ENCODE data around the gene COLEC11. TPM values are rescaled to one million over a fixed set of nuclear protein-coding genes. Genes with fewer than 3 reads are reported as not detected.

The COLEC11 gene
- total RNA-seq, 4 donors from 2014 or later: 2.1 to 19.1 (median 6.6) TPM

- WGBS: 95% methylated on average over 3 of the region's 3 CpGs
- TF ChIP-seq CTCF (IDR thresholded peaks at IDR 0.05) (no peak), EP300 (IDR thresholded peaks at IDR 0.05) (no peak), POLR2A (IDR thresholded peaks at IDR 0.05; ENCODE audit: low read depth) (no peak), POLR2AphosphoS5 (IDR thresholded peaks at IDR 0.05) (no peak)
- H3K36me3 ChIP-seq: no peaks in the 10 kb centered on the region
- H3K27ac ChIP-seq (replicated peaks in 1 of 4): no peak overlapping the region
- no peaks in the 10 kb centered on the region for H3K9me3 ChIP-seq
- no peak for DNase-seq (ENCODE audit: extremely low spot score)
- peaks cover 0 to 6% (median 4%) of the 10 kb centered on the region in 4 donors for H3K4me1 ChIP-seq
- H3K4me3 ChIP-seq: no peak overlapping the region
- H3K27me3 ChIP-seq: peaks cover 0 to 4% (median 0%) of the 10 kb centered on the region in 4 donors
- intact Hi-C loops (cut with DNase I): no loop called here
Measured at GRCh38 chr2:3661149-3661660, 66.3 kb downstream of the COLEC11 start.

DNA sequence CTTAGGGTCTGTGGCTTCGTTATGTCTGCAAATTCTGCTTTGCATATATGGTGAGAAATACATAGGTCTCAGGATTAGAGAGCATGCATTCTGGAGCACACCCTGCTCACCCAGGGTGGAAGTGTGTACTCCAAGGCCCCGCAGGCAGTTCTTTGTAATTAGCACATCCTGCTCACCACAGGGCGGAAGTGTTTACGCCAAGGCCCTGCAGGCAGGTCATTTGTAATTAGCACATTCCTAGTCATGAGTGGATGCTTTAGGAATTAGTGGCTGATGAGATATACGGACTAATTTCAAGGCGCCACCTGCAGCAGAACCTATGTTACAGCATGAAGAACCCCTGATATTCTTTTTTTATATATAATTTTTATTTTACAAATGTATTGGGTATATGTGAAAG lies 67.3 kb downstream of the COLEC11 start:
- no peak for DNase-seq (ENCODE audit: extremely low spot score)
- WGBS: 81% methylated on average over 6 of the region's 6 CpGs
- H3K4me3 ChIP-seq: no peak overlapping the region
- TF ChIP-seq EP300 (IDR thresholded peaks at IDR 0.05) (no peak), POLR2AphosphoS5 (IDR thresholded peaks at IDR 0.05) (no peak), CTCF (IDR thresholded peaks at IDR 0.05) (no peak), POLR2A (IDR thresholded peaks at IDR 0.05; ENCODE audit: low read depth) (no peak)
- peaks cover 4 to 8% (median 5%) of the 10 kb centered on the region in 4 donors for H3K4me1 ChIP-seq
- no peaks in the 10 kb centered on the region for H3K9me3 ChIP-seq
- no peaks in the 10 kb centered on the region for H3K36me3 ChIP-seq
- H3K27me3 ChIP-seq: peaks cover 0 to 8% (median 0%) of the 10 kb centered on the region in 4 donors
- intact Hi-C loops (cut with DNase I): no loop called here
- no peak overlapping the region for H3K27ac ChIP-seq (replicated peaks in 1 of 4)

DNA sequence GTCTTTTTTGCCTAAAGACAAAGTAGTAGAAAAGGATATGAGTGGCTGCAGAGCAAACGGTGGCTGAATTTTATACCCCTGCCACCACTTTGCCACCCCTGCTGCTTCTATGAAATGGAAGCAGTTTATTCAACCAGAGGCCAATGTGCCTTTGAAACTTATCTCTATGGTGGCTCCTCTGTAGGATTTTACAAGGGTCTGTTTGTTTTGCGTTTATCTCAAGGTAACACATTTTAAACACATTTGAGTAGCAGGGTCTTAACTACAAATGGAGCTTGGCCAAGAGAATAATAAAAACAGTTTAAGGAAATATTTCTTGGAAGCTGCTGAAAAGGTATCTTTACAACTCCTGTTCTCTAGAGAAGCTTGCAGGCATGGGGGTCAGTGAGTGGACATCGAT lies 69.2 kb downstream of the COLEC11 start:
- Histone ChIP-seq H3K36me3 (no peaks in the 10 kb centered on the region), H3K27ac (replicated peaks in 1 of 4) (no peak overlapping the region), H3K4me1 (peaks cover 3 to 13% (median 6%) of the 10 kb centered on the region in 4 donors), H3K9me3 (no peaks in the 10 kb centered on the region), H3K4me3 (no peak overlapping the region), H3K27me3 (peaks cover 0 to 8% (median 0%) of the 10 kb centered on the region in 4 donors)
- intact Hi-C loops (cut with DNase I): no loop called here
- WGBS: 58% methylated on average over 3 of the region's 3 CpGs
- TF ChIP-seq POLR2A (IDR thresholded peaks at IDR 0.05; ENCODE audit: low read depth) (no peak), POLR2AphosphoS5 (IDR thresholded peaks at IDR 0.05) (no peak), CTCF (IDR thresholded peaks at IDR 0.05) (no peak), EP300 (IDR thresholded peaks at IDR 0.05) (no peak)
- DNase-seq (ENCODE audit: extremely low spot score): no peak

DNA sequence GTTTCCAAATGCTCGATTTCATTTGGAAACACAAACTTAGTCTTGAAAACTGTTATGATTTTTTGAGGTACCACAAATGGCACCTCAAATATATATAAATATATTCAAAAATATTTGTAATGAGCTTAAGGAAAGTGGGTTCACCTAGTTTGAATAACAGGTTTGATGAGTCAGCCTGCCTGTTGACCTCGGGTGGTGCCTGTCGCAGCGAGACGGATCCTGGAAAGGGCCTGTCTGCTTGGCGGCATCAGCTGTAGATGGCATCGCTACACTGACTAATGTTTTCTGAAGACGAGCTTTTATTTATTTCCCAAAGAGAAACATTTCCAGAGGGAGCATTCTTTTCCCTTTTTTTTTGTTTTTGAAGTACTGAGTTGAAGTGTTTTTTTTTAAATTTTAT lies 70.0 kb downstream of the COLEC11 start:
- 85% methylated on average over 8 of the region's 8 CpGs for WGBS
- no peak for TF ChIP-seq POLR2A (IDR thresholded peaks at IDR 0.05; ENCODE audit: low read depth)
- TF ChIP-seq POLR2AphosphoS5 (IDR thresholded peaks at IDR 0.05): no peak
- no peak for TF ChIP-seq CTCF (IDR thresholded peaks at IDR 0.05)
- TF ChIP-seq EP300 (IDR thresholded peaks at IDR 0.05): no peak
- peaks cover 0 to 16% (median 0%) of the 10 kb centered on the region in 4 donors for H3K27me3 ChIP-seq
- H3K4me3 ChIP-seq: no peak overlapping the region
- H3K36me3 ChIP-seq: no peaks in the 10 kb centered on the region
- no peak overlapping the region for H3K27ac ChIP-seq (replicated peaks in 1 of 4)
- intact Hi-C loops (cut with DNase I): no loop called here
- peaks cover 0 to 13% (median 3%) of the 10 kb centered on the region in 4 donors for H3K4me1 ChIP-seq
- H3K9me3 ChIP-seq: no peaks in the 10 kb centered on the region
- DNase-seq (ENCODE audit: extremely low spot score): no peak

All from esophagus muscularis mucosa (tissue), 4 donors.